ENCODE results near the gene PAPLN. TPM values are rescaled to one million over a fixed set of nuclear protein-coding genes. Genes with fewer than 3 reads are reported as not detected.

Gene PAPLN
- total RNA-seq, 1 donor from 2014 or later, result 3.2 TPM

DNA sequence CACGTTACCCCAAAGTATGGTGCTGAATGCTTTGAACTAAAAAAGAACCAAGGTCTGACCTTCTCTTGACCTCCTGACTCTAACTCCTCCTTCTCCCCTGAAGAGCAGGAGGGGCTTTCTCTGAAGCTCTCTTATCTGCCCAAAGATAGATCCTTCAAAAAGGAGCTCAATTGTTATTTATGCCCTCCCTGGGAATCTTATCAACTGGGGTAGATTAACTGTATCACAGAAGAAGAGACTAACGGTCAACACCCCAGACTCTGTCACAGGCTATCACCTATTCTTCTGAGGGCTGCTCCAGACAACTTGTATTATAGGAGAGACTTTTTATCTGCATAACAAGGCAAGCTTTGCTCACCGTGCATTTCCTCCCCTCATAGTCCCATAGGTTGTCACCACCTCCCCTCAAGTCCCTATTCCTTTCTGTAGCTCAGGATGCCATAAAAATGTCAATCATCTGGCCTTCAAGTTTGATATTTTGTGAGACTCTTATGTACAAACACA, 86.6 kb downstream of the PAPLN start:
- no peak for DNase-seq
- no peak for ATAC-seq
- intact Hi-C loops (cut with micrococcal nuclease), result no loop called here

Other genes starting within 250 kb of the PAPLN start
- 15.7 TPM for gene ZFYVE1, start 210.4 kb upstream of the PAPLN start, total RNA-seq
- gene RBM25, start 179.0 kb upstream of the PAPLN start, total RNA-seq, result 35.9 TPM
- gene PSEN1, start 101.0 kb upstream of the PAPLN start, total RNA-seq, result 24.1 TPM
- gene NUMB, start 221.0 kb downstream of the PAPLN start, total RNA-seq, result 41.9 TPM

All from left ventricle myocardium superior (tissue), 1 donor.